Endothelial cell of umbilical vein (primary cell): Measurements from ENCODE around the gene MEF2A.

Source experiments
- EZH2 ChIP-seq: IDR thresholded peaks from 2 replicates; pipeline ENCODE4 v1.6.1; 2012; ENCODE audit warnings: borderline replicate concordance, low read depth, mild to moderate bottlenecking, moderate library complexity, low read length, inconsistent platforms; ENCODE audit not compliant: severe bottlenecking
- FOS ChIP-seq: IDR thresholded peaks from 2 replicates; pipeline ENCODE4 v1.6.1; 2011; ENCODE audit warnings: mild to moderate bottlenecking, low read length, moderate library complexity, borderline replicate concordance; ENCODE audit not compliant: insufficient read depth
- JUN ChIP-seq: IDR thresholded peaks from 2 replicates; pipeline ENCODE4 v1.6.1; 2011; ENCODE audit warnings: borderline replicate concordance, low read depth; ENCODE audit not compliant: insufficient read length, insufficient read depth
- POLR2A ChIP-seq: IDR thresholded peaks from 2 replicates; pipeline ENCODE4 v1.6.1; 2012; ENCODE audit warnings: low read depth, mild to moderate bottlenecking, control low read depth, low read length
- POLR2AphosphoS5 ChIP-seq: IDR thresholded peaks from 2 replicates; pipeline ENCODE4 v1.6.1; 2012; ENCODE audit warnings: low read depth, mild to moderate bottlenecking, control low read depth, low read length, moderate library complexity; ENCODE audit not compliant: insufficient read depth
- TF ChIP-seq, protein P1 (sequence below), 2 donors: IDR thresholded peaks; 1 replicate in 1 of 2; 2 replicates in 1 of 2; pipeline ENCODE4 v1.5.1; 2011; ENCODE audit warnings: low read length in 2 of 2, mild to moderate bottlenecking in 2 of 2, moderate library complexity in 2 of 2, control low read depth in 1 of 2, inconsistent platforms in 1 of 2, low read depth in 1 of 2; ENCODE audit not compliant: insufficient read depth in 1 of 2; ENCODE audit errors: extremely low read depth in 1 of 2

DNA sequence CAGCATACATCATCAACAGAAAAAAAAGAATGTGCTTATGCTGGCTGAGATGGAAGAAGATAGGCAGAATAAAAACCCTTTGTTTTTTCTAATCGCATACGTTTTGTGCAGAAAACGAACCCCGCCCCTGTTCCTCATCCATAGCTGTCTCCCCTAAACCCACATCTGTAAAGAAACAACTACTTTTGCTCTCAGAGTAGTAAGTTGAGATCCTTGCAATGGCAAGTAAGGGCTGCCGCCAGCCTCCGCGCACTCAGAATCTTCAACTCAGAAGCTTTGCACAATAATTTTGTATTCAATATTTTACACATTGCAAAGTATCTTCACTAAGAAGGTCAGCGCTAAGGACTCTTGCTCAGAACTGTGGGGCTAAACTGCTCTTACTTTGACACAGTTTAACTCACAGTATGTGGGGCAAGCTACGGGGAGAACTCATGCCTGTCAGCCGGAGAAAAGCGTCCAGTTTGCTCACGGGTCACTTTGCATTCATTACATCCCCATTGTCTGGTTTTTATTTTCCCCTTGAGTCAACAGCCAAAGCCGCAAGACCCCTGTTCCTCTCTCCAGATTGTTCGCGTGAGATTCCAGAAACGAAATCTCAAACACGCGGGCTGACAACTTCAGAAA, 166.5 kb downstream of the MEF2A start:
- TF ChIP-seq POLR2A, result no peak
- no peak for TF ChIP-seq POLR2AphosphoS5
- no peak for TF ChIP-seq FOS
- TF ChIP-seq EZH2, result no peak
- TF ChIP-seq, protein P1, sequence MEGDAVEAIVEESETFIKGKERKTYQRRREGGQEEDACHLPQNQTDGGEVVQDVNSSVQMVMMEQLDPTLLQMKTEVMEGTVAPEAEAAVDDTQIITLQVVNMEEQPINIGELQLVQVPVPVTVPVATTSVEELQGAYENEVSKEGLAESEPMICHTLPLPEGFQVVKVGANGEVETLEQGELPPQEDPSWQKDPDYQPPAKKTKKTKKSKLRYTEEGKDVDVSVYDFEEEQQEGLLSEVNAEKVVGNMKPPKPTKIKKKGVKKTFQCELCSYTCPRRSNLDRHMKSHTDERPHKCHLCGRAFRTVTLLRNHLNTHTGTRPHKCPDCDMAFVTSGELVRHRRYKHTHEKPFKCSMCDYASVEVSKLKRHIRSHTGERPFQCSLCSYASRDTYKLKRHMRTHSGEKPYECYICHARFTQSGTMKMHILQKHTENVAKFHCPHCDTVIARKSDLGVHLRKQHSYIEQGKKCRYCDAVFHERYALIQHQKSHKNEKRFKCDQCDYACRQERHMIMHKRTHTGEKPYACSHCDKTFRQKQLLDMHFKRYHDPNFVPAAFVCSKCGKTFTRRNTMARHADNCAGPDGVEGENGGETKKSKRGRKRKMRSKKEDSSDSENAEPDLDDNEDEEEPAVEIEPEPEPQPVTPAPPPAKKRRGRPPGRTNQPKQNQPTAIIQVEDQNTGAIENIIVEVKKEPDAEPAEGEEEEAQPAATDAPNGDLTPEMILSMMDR (IDR thresholded peaks at IDR 0.05; ENCODE audit: extremely low read depth in 1 of 2, insufficient read depth in 1 of 2, low read depth in 1 of 2, low read length in 2 of 2), result no peak
- TF ChIP-seq JUN, result no peak
